ENCODE data around the gene NPS.

GRCh38 chr10:127524908-127525665 is 24.0 kb upstream of the NPS start:
- TF ChIP-seq CTCF (IDR thresholded peaks at IDR 0.05) (no peak), ZFX (IDR thresholded peaks at IDR 0.05; ENCODE audit: borderline replicate concordance) (no peak)

Data from 22Rv1 (cell line).